ENCODE measurements around the gene ARHGEF1.

GRCh38 chr19:41915021-41915775 lies 32.2 kb downstream of the ARHGEF1 start:
- no peak for TF ChIP-seq CTCF (IDR thresholded peaks at IDR 0.05; ENCODE audit: low read depth, low read length)
- TF ChIP-seq EZH2phosphoT487 (IDR thresholded peaks at IDR 0.05; ENCODE audit: low read depth) = no peak

All from OCI-LY3 (cell line).